GM12873 (cell line): Measurements from ENCODE around the gene KCNE4.

Source experiments
- CTCF ChIP-seq: IDR thresholded peaks from 2 replicates; pipeline ENCODE4 v1.5.1; 2012; ENCODE audit warnings: low read depth, mild to moderate bottlenecking, moderate library complexity, low read length, control low read depth; ENCODE audit not compliant: insufficient read depth; ENCODE audit errors: missing control alignments

KCNE4 gene

GRCh38 chr2:223051693-223052289, at the start of gene KCNE4:
Gene KCNE4 (plus strand): TSS chr2:223052190. CDS start chr2:223052831, 641 bp downstream.
- TF ChIP-seq CTCF, result no peak

GRCh38 chr2:223003191-223003590, 48.8 kb upstream of the KCNE4 start:
- no peak for TF ChIP-seq CTCF

- TF ChIP-seq CTCF, result no peak
Measured at GRCh38 chr2:223005496-223005895, 46.5 kb upstream of the KCNE4 start.

- TF ChIP-seq CTCF, result no peak
Measured at GRCh38 chr2:223007531-223007930, 44.5 kb upstream of the KCNE4 start.

- no peak for TF ChIP-seq CTCF
Measured at GRCh38 chr2:223008162-223008561, 43.8 kb upstream of the KCNE4 start.

- no peak for TF ChIP-seq CTCF
Measured at GRCh38 chr2:223008956-223009355, 43.0 kb upstream of the KCNE4 start.

- TF ChIP-seq CTCF, result no peak
Measured at GRCh38 chr2:223010641-223011040, 41.3 kb upstream of the KCNE4 start.

- no peak for TF ChIP-seq CTCF
Measured at GRCh38 chr2:223012291-223012690, 39.7 kb upstream of the KCNE4 start.
